Measurements from ENCODE around the gene CDH26.

CDH26 gene

DNA sequence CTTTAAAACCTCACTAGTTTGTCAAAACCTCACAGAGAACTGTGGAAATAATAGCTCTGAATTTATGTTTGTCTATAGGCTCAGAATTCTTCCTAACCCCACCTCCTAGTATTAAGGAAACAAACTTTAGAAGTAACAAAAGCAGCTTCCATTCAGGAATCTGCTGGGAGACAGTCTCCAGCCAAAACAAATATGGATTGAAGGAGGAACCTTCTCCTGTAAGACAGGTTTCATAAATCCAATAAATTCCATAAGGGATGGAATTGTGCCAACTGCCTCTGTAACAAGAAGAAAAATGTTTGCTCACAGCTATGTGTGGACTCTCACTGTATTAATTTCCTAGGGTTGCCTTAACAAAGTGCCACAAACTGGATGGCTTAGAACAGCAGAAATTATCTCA lies 32.3 kb upstream of the CDH26 start:
- no peak for DNase-seq (ENCODE audit: extremely low read depth, low read depth)
- TF ChIP-seq, protein P1, sequence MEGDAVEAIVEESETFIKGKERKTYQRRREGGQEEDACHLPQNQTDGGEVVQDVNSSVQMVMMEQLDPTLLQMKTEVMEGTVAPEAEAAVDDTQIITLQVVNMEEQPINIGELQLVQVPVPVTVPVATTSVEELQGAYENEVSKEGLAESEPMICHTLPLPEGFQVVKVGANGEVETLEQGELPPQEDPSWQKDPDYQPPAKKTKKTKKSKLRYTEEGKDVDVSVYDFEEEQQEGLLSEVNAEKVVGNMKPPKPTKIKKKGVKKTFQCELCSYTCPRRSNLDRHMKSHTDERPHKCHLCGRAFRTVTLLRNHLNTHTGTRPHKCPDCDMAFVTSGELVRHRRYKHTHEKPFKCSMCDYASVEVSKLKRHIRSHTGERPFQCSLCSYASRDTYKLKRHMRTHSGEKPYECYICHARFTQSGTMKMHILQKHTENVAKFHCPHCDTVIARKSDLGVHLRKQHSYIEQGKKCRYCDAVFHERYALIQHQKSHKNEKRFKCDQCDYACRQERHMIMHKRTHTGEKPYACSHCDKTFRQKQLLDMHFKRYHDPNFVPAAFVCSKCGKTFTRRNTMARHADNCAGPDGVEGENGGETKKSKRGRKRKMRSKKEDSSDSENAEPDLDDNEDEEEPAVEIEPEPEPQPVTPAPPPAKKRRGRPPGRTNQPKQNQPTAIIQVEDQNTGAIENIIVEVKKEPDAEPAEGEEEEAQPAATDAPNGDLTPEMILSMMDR (IDR thresholded peaks at IDR 0.05; ENCODE audit: low read depth, low read length) = no peak

DNA sequence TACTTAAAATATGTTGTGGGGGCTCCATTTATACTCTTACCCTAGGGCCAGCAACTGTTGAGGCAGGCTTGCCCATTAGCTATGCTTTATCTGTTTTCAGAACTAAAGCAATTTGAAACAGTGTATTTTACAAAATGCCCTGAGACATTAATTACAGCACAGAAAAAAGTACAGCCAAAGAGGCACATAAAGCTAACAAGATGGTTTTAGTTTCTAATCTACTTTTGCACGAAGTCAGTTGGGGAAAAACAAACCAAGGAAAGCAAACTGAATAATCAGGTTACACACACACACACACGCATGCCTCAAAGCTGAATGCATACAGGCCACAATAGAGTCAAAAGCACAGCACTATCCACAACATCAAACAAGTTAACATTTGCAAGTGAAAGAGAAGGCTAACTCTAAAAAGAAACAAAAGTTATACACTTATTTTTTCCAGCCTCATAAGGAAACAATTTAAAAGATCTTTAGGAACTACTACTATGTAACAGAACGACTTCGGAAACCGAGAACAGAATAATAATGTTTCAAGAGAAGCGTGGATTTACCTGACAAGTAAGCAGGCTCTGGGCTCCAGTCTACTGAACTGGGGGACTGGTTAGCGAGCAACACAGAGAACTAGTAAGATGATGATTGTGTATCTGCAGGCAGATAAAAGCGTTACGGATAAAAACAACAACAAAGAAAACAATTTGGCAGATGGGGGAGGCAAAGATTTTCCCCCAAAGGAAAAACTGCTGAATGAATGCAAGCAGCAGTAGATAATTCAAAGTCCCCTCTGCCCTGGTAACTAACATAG lies 26.5 kb upstream of the CDH26 start:
- TF ChIP-seq, protein P1 (IDR thresholded peaks at IDR 0.05; ENCODE audit: low read depth, low read length) = no peak
- DNase-seq (ENCODE audit: extremely low read depth, low read depth) = no peak

GRCh38 chr20:59932616-59933295 lies 25.5 kb upstream of the CDH26 start:
- no peak for DNase-seq (ENCODE audit: extremely low read depth, low read depth)
- TF ChIP-seq, protein P1 (IDR thresholded peaks at IDR 0.05; ENCODE audit: low read depth, low read length) = no peak

DNA sequence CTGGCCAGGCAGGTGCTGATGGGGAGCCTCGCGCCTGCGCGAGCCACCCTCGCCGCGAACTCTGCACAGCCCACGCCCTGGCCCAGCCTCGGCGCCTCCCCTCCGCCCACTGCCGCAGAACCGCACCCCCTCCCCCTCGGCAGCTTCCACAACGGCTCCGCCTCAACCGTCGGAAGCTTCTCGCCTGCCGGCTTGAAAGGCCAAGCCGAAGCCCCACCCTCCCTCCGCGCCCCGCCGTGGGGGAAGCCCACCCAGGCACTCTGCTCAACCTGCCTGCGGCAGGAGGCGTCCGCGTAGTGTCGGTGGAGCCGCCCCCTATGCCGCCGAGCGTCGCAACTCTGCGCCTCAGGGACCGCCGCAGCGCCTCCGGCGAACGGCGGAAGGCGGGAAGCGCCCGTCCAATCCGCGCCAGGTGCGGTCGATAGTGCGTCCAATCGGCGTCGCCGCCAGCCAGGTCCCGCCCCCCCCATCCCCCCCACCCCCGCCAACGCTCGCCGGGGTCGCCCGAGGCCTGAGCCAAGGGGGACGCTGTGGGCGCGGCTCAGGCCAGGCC lies 24.9 kb upstream of the CDH26 start, which contains the start of gene SYCP2:
Gene SYCP2, minus strand, starts transcription at position 342 of the 553 bp plus-strand sequence. CDS start 11,224 bp downstream, outside the sequence.
- no peak for DNase-seq (ENCODE audit: extremely low read depth, low read depth)
- TF ChIP-seq, protein P1 (IDR thresholded peaks at IDR 0.05; ENCODE audit: low read depth, low read length) = no peak

DNA sequence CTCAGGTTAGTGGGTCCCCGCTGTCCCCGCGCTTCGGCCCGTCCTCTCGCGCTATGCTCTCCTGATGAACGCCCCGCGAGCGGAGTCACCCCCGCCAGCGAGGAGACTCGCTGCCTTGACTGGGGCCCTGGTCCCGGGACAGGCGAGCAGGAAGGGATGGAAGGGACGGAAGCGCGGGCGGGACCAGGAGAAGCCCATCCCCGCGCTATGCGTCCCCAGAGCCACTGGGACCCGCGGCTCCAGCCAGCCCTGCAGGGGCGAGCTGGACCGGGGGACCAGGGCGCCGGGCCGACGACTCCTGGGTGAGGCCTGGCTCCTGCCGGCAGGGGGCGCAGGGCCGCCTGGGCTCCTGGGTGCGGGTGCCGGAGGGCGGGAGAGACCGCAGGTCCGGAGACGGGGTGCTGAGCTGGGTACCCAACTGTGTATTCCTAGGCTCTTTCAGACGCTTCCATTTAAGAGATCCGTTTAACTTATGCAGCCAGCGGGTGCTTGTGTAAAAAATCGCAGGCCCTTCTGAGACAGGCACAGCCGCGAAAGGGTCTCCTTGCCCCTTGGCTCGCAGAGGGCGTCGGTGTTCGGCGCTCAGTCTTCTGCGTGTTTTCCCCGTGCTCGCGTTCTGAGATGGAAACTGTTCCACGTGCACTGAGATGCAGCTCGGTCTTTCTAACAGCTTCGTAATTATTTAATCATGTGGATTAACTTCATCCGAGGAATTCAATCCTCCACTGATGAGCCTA lies 24.2 kb upstream of the CDH26 start:
- no peak for DNase-seq (ENCODE audit: extremely low read depth, low read depth)
- TF ChIP-seq, protein P1 (IDR thresholded peaks at IDR 0.05; ENCODE audit: low read depth, low read length) = peak; percentile 73

GRCh38 chr20:59935457-59936185 lies 22.6 kb upstream of the CDH26 start:
- TF ChIP-seq, protein P1 (IDR thresholded peaks at IDR 0.05; ENCODE audit: low read depth, low read length) = no peak
- no peak for DNase-seq (ENCODE audit: extremely low read depth, low read depth)
